HS-27A (cell line): ENCODE measurements around the gene SFRP4.

Source experiments
- DNase-seq: peaks from one replicate; pipeline ENCODE4 v3.0.0-alpha.2; 2012; ENCODE audit warnings: low read depth, missing footprints

Gene SFRP4

GRCh38 chr7:37924491-37925041 lies 7.9 kb upstream of the SFRP4 start:
- no peak for DNase-seq

DNA sequence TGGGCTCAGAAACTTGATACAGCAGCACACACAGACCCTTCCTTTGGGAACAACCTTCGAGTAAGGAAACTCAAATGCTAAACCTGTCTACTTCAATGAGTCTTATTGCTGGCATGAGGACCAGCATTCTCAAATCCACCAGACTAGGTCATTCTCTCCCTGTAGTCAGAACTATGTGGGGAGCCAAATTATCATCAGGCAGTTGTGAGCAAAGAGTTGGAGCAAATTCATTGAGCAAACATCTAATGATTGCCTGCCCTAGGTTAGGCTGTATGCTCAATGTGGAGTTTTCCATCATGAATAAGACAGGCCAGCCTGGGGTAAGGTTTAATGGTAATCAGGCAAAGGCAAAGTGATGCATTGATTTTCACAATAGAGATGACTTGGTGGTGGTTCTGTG lies 7.4 kb upstream of the SFRP4 start:
- DNase-seq: no peak

GRCh38 chr7:37921876-37922275 lies 5.3 kb upstream of the SFRP4 start:
- DNase-seq: no peak

DNA sequence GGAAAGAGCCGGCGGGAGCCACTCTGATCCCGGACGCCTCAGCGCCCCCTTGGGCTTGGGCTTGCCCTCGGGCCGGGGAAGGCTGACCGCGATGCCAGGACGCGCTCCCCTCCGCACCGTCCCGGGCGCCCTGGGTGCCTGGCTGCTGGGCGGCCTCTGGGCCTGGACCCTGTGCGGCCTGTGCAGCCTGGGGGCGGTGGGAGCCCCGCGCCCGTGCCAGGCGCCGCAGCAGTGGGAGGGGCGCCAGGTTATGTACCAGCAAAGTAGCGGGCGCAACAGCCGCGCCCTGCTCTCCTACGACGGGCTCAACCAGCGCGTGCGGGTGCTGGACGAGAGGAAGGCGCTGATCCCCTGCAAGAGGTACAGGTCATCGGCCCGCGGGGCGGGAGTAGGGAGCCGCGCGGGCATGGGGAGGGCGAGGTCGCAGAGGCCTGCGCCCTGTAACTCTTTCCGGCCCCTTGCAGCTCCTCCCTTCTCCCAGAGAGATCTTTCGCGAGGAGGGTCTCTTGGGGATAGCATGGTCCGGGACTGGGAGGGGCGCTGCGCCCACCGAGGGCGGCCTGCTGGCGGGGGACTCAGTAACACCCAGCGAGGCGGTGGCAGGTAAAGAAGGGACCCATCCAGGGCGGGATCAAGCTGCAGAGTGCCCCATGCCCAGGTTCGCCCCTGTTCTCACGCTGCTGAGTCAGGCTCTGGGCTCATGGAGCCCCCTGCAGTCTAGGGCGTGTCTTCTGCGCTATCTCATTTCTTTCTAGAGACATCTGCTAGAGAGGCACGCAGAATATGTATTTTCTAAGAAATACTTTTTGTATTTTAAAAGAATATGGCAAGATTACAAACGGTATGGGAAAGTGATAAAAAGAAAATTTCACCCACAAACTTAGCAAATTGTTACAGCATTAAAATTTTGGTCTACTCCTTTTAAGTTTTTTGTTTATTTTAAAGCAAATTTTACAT lies 4.5 kb upstream of the SFRP4 start:
- no peak for DNase-seq

DNA sequence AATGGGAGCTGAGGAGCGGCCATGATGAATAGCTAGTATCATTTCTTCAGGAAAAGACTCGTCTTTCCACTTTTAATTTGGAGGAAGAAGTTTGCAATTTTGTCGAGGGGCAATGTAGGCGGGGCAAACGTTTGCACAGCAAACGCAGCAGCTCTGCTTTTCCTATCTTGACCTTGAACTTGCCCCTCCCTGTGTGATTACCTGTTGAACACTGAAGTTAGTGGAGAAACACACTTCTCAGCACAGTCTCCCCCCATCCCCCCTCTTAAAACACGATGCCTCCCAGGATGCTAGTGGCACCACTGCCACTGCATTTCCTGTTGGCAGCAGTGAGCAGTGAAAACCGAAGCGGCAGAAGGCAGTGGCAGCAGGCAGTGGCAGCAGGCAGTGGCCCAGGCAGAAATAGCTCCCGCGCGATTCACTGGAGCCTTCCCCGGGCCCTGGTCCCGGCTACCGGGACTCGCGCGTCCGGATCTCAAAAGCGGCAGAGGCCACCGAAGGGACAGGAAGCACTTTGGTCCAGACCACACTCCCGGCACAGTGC lies 3.8 kb upstream of the SFRP4 start, which contains the start of gene EPDR1:
EPDR1 (plus strand) TSS at position 336 of the 544 bp plus-strand sequence. CDS start 300 bp downstream, outside the sequence.
- DNase-seq: peak; percentile 29

- DNase-seq: no peak
These were observed 1.9 kb upstream of the SFRP4 start for GRCh38 chr7:37918526-37918925.

DNA sequence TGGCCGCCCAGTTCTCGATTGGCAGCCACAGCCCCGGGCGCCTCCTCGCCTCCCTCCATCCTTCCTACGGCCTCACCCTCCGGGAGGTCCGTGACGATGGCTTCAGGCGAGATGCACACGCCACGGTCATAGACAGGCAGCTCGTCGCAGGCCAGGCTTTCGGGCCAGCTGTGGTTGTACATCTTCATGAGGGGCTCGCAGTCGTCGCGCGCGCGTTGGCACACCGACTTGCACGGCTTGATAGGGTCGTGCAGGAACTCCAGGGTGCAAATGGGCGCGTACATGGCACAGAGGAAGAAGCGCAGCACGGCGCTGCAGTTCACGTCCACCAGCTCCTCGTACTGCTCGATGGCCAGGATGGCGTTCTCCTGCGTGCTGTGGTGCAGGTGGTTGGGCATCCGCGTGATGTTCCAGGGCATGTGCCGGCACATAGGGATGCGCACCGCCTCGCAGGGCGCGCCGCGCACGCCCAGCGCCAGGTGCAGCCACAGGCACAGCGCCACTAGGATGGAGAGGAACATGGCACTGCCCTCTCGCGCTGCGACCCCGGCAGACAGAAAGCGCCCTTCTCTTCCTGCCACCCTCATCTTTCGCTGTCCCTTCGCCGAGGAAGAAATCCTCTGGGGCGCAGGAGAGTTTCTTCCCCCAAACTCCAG lies 472 bp downstream of the SFRP4 start:
- no peak for DNase-seq

DNA sequence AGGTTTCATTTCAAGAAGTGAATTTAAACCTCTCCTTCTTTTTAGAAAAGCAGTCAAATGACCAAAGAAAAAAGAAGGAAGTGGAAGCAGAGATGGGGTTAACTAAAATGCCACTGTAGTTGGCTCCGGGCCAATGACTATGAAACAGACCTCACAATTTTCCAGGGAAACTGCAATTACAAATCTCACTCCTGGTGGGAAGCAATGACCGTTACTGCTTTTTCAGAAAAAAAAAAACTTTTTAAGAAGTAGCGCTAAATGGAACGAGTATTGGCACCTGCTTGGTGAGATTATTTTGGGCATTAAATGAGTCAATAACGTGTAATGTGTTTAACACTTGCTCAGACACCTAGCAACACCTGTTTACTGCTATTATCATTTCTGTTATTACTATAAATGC lies 1.2 kb downstream of the SFRP4 start:
- no peak for DNase-seq

DNA sequence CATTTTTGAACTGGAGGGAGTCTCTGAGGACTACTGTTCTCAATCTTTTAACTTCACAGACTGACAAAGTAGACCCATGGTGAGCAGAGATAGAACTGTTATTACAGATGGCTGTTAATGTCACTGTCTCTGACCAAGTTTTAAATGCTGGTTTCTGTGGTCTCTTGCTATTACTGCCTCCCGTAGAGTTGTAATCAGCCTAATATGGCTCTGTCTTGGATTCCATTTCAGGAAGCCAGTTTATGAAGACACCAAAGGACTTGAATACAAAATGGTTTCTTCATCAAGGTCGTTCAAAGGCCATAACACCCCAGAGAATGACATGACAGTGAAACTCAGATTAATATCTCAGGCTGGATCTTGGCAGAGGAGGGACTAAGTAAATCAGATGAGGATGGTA lies 3.9 kb downstream of the SFRP4 start:
- no peak for DNase-seq

- DNase-seq: peak; percentile 55
These were observed 8.3 kb downstream of the SFRP4 start for GRCh38 chr7:37908221-37908788.

DNA sequence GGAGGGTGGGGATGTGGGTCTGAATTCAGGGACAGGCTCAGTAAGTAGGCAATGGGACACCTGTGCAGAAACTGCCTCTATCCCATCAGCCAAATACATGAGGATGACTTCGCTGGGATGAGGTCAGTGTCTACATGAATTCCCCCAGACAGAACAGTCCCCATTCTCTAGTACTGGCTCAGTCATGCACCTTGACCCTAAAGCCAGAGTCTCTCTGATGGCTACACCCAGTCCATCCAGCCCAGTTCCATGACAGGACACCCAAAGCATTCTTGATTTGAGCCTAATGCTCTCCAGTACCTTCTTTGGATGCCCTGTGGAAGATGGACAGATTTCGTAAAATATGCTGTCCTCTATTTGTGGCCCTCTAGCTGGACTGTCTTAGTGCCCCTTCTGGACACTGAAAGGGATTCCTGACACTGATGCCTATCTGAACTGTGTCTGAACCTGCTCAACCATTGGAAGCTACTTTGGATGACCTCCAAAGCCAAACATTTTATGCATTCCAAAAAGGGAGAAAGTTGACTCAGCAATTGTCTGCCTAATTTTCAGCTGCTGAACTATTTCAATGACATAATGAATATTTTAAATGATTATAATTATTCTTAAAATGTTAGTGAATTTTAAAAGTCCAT lies 14.6 kb downstream of the SFRP4 start:
- peak; percentile 30 for DNase-seq

DNA sequence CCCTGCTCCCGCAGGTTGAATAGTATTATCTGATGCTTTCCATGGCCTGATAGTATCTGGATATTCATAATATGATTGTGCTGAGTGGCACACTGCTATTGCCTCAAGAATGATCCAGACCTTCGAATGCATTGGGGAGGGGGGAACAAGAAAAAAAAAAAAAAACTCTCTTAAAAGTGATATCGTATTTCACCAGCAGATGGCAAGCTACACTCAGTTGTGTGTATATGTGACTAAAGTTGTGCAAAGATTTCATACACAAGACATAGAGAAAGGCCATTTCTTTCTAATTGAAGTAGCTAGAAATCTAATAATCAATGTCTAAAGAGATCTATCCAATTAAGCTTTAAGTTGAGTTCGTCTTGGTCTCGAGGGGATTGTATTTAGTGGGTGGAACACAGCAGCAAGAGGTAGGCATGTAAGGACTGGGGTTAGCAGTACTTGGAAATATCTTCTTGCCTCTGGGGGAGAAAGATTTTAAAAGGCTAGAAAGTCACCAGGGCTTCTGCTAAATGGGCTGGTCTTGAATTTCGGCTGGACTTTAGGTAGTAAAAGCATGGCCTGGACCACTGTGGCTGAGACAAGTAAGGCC lies 15.3 kb downstream of the SFRP4 start:
- DNase-seq: no peak

GRCh38 chr7:37899712-37900247 lies 16.8 kb downstream of the SFRP4 start:
- DNase-seq: no peak

- no peak for DNase-seq
These were observed 21.9 kb downstream of the SFRP4 start for GRCh38 chr7:37894671-37895070.

DNA sequence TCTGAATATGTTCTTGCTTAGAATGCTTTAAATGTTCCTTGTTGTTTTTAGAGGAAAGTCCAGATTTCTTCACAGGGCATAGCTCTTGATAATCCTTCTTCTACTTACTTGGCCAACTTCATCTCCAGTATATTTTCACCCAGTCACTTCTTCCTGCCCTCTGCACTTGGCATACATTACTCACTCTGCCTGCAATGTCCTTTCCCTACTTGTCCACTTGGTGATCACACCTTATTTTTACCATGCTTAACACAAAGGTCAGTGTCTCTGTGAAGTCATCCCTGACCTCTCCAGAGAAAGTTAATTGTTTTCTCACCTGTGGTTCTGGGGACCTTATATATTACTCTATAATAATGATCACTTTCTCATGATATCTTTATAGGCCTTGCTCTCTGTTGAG lies 23.3 kb downstream of the SFRP4 start:
- no peak for DNase-seq

GRCh38 chr7:37882086-37882485 lies 34.5 kb downstream of the SFRP4 start:
- no peak for DNase-seq
